AG04450 (cell line): Measurements from ENCODE around the gene PAAF1. TPM values are rescaled to one million over a fixed set of nuclear protein-coding genes. Genes with fewer than 3 reads are reported as not detected.

Experiments
- CTCF ChIA-PET: fragments of 300-600, 350-600 bp; formaldehyde crosslinking; extraction: SDS; loops from one replicate; lab custom pipeline; 2022; ENCODE audit warnings: antibody characterized with exemption, inconsistent platforms; lab: Charles Lee
- POLR2A ChIA-PET: fragments of 350-600 bp; formaldehyde crosslinking; extraction: SDS; loops from one replicate; lab custom pipeline; 2021; ENCODE audit warnings: antibody characterized with exemption, inconsistent platforms; lab: Yijun Ruan, JAX
- DNase-seq: peaks from one replicate; pipeline ENCODE4 v3.0.0-alpha.2; 2011; ENCODE audit warnings: low read depth, low spot score
- H3K27ac ChIP-seq: one replicate; pipeline ENCODE4 v1.5.1; 2012; ENCODE audit warnings: low read depth, low read length, control low read depth
- H3K27me3 ChIP-seq: one replicate; pipeline ENCODE4 v1.6.0; 2012; ENCODE audit warnings: low read length; ENCODE audit not compliant: control insufficient read depth, insufficient read depth
- H3K4me3 ChIP-seq: 2 replicates; pipeline ENCODE4 v1.5.1; 2011; ENCODE audit warnings: mild to moderate bottlenecking, low read depth, low read length, control low read depth
- H3K9me3 ChIP-seq: 2 replicates; pipeline ENCODE4 v1.5.1; 2012; ENCODE audit warnings: low read length; ENCODE audit not compliant: control insufficient read depth, insufficient read depth
- polyA minus RNA-seq: library from RNA; depleted of rRNA, polyadenylated mRNA; stranded (reverse); fragments of >200 nt; gene quantifications from 2 replicates; pipeline ENCODE4 v1.2.3, GENCODE V29; 2011; rRNA and poly(A)+ RNA removed
- polyA plus RNA-seq: library from polyadenylated mRNA; depleted of rRNA; stranded (reverse); fragments of >200 nt; gene quantifications from 2 replicates; pipeline ENCODE4 v1.2.3, GENCODE V29; 2011; rRNA removed
- TF ChIP-seq, protein P1 (sequence below): IDR thresholded peaks from 2 replicates; pipeline ENCODE4 v1.5.1; 2011; ENCODE audit warnings: low read depth, low read length, control low read depth, inconsistent platforms

Gene PAAF1, protein sequence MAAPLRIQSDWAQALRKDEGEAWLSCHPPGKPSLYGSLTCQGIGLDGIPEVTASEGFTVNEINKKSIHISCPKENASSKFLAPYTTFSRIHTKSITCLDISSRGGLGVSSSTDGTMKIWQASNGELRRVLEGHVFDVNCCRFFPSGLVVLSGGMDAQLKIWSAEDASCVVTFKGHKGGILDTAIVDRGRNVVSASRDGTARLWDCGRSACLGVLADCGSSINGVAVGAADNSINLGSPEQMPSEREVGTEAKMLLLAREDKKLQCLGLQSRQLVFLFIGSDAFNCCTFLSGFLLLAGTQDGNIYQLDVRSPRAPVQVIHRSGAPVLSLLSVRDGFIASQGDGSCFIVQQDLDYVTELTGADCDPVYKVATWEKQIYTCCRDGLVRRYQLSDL
- 14.4 and 18.5 TPM in 2 replicates for polyA plus RNA-seq
- polyA minus RNA-seq: 10.3 TPM in 2 replicates

DNA sequence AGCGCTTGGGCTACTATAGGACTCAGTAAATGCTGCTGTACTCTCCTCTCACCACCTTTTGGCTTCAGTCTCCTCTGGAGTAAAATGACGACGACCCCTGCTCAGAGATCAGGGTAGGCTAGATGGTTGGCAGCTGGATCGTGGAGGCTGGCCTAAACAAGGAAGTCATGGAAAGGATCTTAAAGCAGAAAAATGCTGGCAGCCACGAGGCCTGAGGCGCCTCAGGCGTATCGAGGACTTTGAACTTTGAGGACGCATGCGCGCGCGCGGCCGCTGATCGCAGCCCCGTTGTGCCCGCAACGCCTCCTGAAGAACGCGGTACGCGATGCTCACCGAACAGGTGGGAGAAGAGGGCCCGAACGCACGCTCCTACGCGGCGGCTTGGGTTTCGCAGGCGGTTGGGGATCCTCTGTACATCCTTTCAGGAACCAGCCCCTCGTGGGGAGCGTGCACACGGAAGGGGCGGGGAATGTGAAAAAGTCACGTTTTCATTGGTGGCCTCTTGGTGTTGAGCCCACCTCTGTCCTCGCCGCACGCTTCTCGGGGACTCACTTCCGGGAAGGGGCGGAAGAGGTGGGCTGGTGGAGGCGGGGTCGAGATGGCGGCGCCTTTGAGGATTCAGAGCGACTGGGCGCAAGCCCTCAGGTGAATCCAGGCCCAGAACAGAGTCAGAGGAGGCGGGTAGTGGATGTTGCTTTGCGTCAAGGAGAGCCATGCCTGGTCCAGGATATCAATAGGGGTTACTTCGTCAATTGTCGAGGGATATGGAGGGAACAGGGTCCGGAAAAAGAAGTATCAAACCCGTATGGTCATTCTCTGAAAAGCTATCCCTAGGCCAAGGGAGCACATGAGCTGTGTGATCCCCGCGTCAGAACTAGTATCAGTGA is at the start of gene PAAF1, which contains the start of gene COA4:
Gene PAAF1, plus strand, starts transcription at position 576 of the 887 bp plus-strand sequence. Its CDS starts 23 bp downstream, at position 599.
Gene COA4, minus strand, starts transcription at position 423 of the 887 bp plus-strand sequence. CDS start 3,468 bp downstream, outside the sequence.
- TF ChIP-seq, protein P1, sequence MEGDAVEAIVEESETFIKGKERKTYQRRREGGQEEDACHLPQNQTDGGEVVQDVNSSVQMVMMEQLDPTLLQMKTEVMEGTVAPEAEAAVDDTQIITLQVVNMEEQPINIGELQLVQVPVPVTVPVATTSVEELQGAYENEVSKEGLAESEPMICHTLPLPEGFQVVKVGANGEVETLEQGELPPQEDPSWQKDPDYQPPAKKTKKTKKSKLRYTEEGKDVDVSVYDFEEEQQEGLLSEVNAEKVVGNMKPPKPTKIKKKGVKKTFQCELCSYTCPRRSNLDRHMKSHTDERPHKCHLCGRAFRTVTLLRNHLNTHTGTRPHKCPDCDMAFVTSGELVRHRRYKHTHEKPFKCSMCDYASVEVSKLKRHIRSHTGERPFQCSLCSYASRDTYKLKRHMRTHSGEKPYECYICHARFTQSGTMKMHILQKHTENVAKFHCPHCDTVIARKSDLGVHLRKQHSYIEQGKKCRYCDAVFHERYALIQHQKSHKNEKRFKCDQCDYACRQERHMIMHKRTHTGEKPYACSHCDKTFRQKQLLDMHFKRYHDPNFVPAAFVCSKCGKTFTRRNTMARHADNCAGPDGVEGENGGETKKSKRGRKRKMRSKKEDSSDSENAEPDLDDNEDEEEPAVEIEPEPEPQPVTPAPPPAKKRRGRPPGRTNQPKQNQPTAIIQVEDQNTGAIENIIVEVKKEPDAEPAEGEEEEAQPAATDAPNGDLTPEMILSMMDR: no peak
- CTCF ChIA-PET: no interaction called here
- Histone ChIP-seq H3K4me3 (peak within 1 kb of the TSS; percentile 96), H3K27me3 (no peaks in the 10 kb centered on the region), H3K9me3 (no peaks in the 10 kb centered on the region; the same call in 1 of the 2 replicates), H3K27ac (peak within 1 kb of the TSS; percentile 89)
- POLR2A ChIA-PET: interaction anchor here (0.6 to 1.0 kb wide), 3 partner anchors 15 to 116 kb away, joined by 3 to 9 read pairs (median 3); partner anchors contain the start of genes MRPL48 and RAB6A
- peak; percentile 84 for DNase-seq

DNA sequence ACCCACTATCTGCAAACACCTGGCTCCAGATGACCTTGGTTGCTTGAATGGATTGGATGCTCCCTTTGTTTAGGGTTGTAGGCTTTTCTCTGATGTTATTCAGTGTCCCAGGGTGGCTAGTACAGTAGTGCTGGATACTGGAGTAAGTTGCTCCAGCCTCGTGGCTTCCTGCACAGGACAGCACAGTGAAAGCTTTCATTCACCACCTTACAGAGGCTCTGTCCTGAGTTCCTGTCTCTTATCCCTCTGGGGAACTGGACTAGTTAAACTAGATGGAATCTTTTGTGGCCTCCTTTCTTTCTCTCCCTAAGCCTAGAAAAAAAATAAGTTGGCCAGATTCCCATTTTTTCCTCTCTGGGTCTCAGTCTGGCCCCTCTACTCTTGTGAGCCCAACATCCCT is 46.5 kb upstream of the PAAF1 start:
- Histone ChIP-seq H3K27ac (no peak overlapping the region), H3K4me3 (no peak overlapping the region), H3K27me3 (no peaks in the 10 kb centered on the region), H3K9me3 (no peaks in the 10 kb centered on the region)
- TF ChIP-seq, protein P1: no peak
- CTCF ChIA-PET: no interaction called here
- DNase-seq: no peak
- POLR2A ChIA-PET: no interaction called here

DNA sequence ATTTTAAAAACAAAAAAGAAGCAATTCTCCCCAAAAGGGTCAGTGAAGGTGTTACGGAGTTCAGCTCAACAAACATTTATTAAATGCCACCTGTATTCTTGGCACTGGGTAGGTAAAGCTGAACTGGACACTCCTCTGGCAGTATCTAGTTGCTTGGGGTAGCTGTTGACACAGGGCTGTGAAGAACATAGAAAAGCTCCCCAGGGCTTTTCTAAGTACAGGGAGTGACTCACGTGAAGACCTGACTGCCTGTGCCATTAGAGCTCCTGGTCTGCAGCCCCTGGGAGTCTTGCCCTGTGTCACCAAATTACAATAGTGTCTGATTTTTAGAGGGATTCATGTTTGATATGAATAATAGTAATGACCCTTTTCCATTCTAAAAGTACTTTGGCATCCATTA is 43.7 kb upstream of the PAAF1 start:
- H3K9me3 ChIP-seq: no peaks in the 10 kb centered on the region

DNA sequence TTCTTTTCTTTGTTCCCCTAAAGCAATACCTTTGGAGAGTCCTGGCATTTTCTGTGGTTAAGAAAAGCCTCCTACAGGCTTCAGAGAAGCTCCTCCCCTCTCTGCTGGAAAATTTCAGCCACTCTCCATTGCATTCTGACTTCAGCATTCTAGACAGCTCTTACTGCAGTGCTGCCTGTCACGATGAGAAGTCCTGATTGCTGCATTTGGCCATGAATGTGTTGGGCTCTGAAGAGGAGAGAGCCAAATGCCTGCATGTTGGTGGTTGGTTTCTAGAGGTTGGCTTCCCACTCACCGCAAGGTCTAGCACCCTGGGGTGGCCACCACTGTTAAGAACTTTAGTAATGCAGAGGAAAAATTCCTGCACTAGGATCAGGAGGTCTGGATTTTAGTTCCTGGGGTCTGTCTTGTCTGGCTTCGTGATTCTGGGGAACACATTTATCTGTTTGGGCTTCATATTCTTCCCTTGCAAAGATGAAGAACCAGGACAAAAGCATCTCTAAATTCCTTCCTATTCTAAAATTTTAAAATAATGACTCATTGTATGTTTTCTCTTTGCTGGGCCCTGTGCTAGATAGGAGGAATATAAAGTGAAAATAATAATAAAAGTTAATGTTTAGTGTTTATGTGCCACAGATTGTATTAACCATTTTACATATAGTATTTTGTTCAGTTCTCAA is 38.2 kb upstream of the PAAF1 start:
- no peak for DNase-seq
- POLR2A ChIA-PET: interaction anchor here (0.7 to 0.9 kb wide), 2 partner anchors 28 to 50 kb away, joined by 4 to 11 read pairs; no protein-coding TSS in a partner anchor

More for the DNA sequence above, 43.7 kb upstream of the PAAF1 start:
- no peak for DNase-seq
- Histone ChIP-seq H3K4me3 (no peak overlapping the region), H3K27me3 (no peaks in the 10 kb centered on the region), H3K27ac (no peak overlapping the region)
- ChIA-PET CTCF (no interaction called here), POLR2A (no interaction called here)
- TF ChIP-seq, protein P1: no peak

More for the DNA sequence above, 38.2 kb upstream of the PAAF1 start:
- CTCF ChIA-PET: no interaction called here
- Histone ChIP-seq H3K4me3 (no peak overlapping the region), H3K9me3 (no peaks in the 10 kb centered on the region), H3K27ac (peak overlapping the region; percentile 21), H3K27me3 (no peaks in the 10 kb centered on the region)
- TF ChIP-seq, protein P1: no peak
